HG02623 (cell line): Measurements from ENCODE around the gene ZBTB40.

Source experiments
- ATAC-seq: cut with Tn5 transposase; IDR thresholded peaks from one replicate; pipeline ENCODE4 v1.9.1; 2021; ENCODE audit warnings: moderate library complexity; ENCODE audit not compliant: unreplicated experiment

ZBTB40 gene

DNA sequence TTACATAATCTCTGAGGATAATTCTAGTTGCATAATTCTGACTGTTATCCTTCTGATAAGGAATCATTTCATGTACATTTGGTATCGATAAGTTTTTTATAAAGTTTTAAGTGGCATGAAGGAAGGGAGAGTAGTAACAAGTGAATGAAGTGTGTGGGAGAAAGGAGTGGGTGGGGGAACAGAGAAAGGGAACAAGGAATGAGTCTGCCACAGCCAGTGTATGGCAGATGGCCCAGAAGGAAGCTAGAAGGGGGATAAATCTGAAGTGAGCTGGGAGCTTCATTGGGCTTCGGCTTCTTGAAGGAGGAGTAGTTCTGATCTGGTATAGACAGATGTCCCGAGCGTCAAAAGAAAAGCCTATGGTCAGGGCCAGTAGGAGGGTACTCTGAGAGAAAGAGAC lies 18.6 kb downstream of the ZBTB40 start:
- no peak for ATAC-seq

GRCh38 chr1:22471078-22471477 lies 19.4 kb downstream of the ZBTB40 start:
- ATAC-seq = no peak

DNA sequence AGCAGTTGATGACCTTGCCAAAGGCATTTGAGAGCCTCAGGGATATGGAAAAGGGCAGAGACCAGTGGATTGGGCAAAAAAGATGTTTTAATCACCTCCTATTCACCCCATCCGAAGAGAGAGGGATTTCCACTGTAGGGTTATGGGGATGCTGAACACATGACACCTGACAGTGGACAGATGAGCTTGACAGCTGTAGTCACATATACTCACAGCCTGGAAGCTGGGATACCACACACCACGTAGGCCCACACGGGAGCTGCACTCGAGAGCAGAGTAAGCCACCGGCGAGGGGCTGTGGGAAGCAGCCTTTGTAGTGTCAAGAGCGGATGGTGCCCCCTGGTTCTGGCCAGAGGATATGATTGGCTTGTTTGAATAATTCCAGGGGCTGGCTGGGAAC lies 20.0 kb downstream of the ZBTB40 start:
- ATAC-seq = no peak

GRCh38 chr1:22472596-22472995 lies 20.9 kb downstream of the ZBTB40 start:
- no peak for ATAC-seq

- ATAC-seq = no peak
Measured at GRCh38 chr1:22473952-22474351, 22.3 kb downstream of the ZBTB40 start.

DNA sequence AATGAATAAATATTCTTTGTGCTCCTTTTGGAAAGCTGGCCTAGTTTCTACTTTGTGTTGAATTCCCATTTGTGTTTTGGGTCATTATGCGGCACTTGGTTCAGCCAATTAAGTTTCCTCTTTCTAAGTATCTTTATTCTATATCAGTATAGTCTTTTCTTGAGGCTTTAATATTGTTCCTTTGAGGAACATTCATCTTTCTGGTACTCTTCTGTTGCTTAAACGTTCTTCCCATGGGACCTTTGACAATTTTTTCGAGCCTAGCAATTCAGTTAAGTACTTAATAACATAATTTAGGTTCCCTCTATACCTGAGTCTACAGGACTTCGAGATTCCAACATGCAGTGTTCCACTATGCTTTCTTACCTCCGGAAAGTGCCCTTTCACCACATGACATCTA lies 24.9 kb downstream of the ZBTB40 start:
- no peak for ATAC-seq

DNA sequence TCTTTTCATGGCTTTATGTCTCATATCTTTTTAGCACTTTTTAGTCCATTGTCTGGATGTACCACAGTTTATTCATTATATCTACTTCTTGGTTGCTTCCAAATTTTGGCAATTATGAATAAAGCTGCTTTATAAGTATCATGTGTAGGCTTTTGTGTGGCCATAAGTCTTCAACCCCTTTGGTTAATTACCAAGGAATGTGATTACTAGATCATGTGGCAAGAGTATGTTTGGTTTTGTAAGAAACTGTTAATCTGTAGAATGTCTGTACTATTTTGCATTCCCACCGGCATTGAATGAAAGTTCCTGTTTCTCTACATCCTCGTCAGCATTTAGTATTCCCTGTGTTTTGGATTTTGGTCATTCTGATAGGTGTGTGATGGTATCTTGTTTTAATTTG lies 31.5 kb downstream of the ZBTB40 start:
- no peak for ATAC-seq

- ATAC-seq = no peak
Measured at GRCh38 chr1:22484706-22485345, 33.2 kb downstream of the ZBTB40 start.

DNA sequence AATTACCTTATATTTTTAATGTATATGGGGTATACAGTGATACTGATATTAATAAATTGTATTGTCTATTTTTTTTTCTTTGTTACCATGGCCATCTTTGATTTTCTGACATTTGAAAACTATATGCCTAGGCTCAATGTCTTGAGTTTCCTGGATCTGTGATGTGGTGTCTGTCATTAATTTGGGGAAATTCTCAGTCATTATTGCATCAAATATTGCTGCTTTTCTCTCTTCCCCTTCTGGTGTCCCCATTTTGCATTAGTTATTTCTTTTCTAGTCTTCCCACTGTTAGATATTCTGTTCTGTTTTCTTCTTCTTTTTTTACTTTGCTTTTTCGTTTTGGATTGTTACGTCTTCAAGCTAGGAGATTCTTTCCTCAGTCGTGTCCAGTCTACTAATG lies 33.8 kb downstream of the ZBTB40 start:
- no peak for ATAC-seq

DNA sequence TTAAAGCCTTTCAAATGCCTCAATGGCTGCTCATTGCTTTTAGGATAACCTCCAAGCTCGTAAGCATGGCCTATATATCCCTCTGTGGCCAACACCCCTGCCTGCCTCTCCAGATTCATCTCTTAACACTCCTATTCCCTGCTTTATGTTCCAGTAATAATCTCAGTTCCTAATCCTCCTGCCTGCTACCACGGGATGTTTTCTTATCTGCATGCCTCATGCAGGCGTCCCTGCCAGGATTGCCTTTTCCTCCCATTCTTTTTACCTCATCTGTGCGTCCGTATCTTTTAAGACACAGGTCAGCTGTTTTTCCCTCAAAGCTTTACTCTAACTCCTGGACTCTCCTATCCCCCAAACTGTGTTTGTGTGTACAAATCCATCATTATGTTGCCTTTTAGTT lies 36.1 kb downstream of the ZBTB40 start:
- ATAC-seq = no peak

DNA sequence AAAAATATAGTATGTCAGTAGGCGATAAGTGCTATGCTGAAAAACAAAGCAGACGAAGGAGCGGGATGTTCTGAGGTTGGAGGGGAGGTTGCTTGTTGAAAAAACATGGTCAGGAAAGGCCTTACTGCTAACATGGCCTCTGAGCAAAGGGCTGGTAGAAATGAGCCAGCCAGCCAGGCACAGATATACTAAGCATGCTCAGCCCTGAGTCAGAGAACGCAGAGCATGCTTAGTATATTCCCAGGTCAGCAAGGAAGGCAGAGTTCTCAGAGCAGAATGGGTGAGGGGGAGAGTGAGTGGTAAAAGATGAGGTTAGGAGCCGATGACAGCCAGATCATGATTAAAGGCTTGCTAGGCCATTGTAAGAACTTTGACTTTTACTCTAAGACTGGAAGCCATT lies 36.7 kb downstream of the ZBTB40 start:
- ATAC-seq = no peak

- ATAC-seq = no peak
Measured at GRCh38 chr1:22489278-22489677, 37.6 kb downstream of the ZBTB40 start.

- ATAC-seq = no peak
Measured at GRCh38 chr1:22489823-22490222, 38.2 kb downstream of the ZBTB40 start.

GRCh38 chr1:22490309-22490708 lies 38.7 kb downstream of the ZBTB40 start:
- ATAC-seq = no peak

GRCh38 chr1:22491995-22492715 lies 40.5 kb downstream of the ZBTB40 start:
- ATAC-seq = no peak

GRCh38 chr1:22494144-22494543 lies 42.5 kb downstream of the ZBTB40 start:
- ATAC-seq = no peak

GRCh38 chr1:22494943-22495579 lies 43.4 kb downstream of the ZBTB40 start:
- no peak for ATAC-seq

- ATAC-seq = no peak
Measured at GRCh38 chr1:22496536-22497160, 45.0 kb downstream of the ZBTB40 start.

DNA sequence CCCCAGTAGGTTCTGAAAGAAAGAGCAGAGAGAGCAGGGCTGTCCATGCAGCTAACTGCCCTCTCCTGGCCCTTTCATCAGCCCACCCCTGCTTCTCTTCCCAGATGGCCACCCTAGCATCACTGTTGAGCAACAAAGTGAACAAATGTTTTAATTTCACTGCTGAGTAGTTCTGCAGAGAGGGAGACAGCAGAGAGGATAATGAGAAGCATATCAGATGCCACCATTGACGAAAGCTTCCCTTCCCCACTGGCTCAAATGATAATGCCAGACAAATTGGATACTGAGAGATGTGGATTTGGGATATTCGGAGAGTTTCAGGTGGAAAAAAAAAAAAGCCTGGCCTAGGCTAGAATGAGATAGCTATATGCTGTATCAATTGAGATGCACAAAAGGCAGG lies 46.8 kb downstream of the ZBTB40 start:
- ATAC-seq = no peak

GRCh38 chr1:22500058-22500457 lies 48.4 kb downstream of the ZBTB40 start:
- no peak for ATAC-seq

DNA sequence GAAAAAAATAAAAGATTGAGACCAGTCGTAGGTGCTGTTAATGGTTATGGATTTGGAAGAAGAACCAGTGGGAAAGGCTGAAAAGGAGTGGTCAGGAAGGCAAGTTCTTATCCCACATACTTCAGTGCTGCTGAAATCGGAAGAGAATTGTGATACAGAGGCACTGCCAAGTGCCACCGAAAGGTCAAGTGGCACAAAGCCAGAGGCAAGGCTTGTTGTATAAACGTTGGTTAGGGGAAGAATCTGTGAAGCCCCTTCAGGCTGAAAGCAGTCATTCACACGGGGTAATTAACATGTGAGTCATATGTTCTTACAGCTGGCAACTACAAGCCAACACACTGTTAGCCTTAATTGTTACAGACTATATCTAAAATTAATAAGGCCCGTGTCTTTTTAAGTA lies 48.8 kb downstream of the ZBTB40 start:
- ATAC-seq = no peak

DNA sequence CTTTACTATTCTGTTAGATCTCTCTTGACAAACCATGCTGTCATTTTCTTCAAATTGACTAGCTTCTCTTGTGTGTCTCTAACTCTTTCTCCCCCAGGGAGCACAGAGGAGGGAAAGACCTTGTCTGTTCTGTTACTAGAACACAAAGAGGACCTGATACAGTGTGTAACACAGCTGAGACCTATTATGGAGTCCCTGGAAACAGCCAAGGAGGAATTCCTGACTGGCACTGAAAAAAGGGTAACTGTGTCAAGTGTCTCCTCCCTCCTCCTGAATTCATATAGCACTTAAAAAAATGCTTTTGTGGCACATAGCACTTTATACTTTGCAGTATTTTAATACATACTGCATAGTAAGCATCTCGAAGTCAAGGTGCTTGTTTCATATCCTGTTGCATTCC lies 50.6 kb downstream of the ZBTB40 start:
- ATAC-seq = no peak
